Uterus (tissue), 4 donors: ENCODE results near the gene TMED10. TPM values are rescaled to one million over a fixed set of nuclear protein-coding genes. Genes with fewer than 3 reads are reported as not detected.

Source experiments
- DNase-seq, 2 donors: peaks; one replicate each; pipeline ENCODE4 v3.0.0-alpha.2; 2019 to 2020
- H3K27ac ChIP-seq, 2 donors: fragments of 200-600 bp; sonication (generic); 1 replicate in 1 of 2; 2 replicates in 1 of 2; pipeline ENCODE4 v1.5.1; 2016 to 2018
- H3K27me3 ChIP-seq, 2 donors: fragments of 200-600 bp; sonication (generic); one replicate each; pipeline ENCODE4 v1.5.1; 2018 to 2019; ENCODE audit warnings: control low read depth in 1 of 2
- H3K36me3 ChIP-seq, 2 donors: fragments of 200-600 bp; sonication (generic); one replicate each; pipeline ENCODE4 v1.5.1; 2019; ENCODE audit warnings: control low read depth in 1 of 2
- H3K4me1 ChIP-seq, 2 donors: fragments of 200-600 bp; sonication (generic); one replicate each; pipeline ENCODE4 v1.5.1; 2018 to 2019; ENCODE audit warnings: control low read depth in 1 of 2
- H3K4me3 ChIP-seq, 2 donors: fragments of 200-600 bp; sonication (generic); 1 replicate in 1 of 2; 2 replicates in 1 of 2; pipeline ENCODE4 v1.5.1; 2018 to 2019; ENCODE audit warnings: mild to moderate bottlenecking in 1 of 2
- H3K9me3 ChIP-seq, 2 donors: fragments of 200-600 bp; sonication (generic); one replicate each; pipeline ENCODE4 v1.5.1; 2019; ENCODE audit warnings: control low read depth in 1 of 2
- POLR2A ChIP-seq, 2 donors: fragments of 450-650 bp; IDR thresholded peaks; one replicate each; pipeline ENCODE4 v1.6.1; 2016; ENCODE audit warnings: antibody characterized with exemption in 2 of 2, mild to moderate bottlenecking in 1 of 2, moderate library complexity in 1 of 2
- intact Hi-C: fragments of 100-400 bp; cut with DNase I; formaldehyde crosslinking; loops from one replicate; pipeline ENCODE4 v1.15.1; 2023; ENCODE audit warnings: low total_unique reads
- total RNA-seq, 4 donors: library from RNA; depleted of rRNA in 3 of 4; stranded (reverse); fragments of >200 nt in 3 of 4; gene quantifications; one replicate each; pipeline versions ENCODE4 v1.1.0 to v1.2.4, GENCODE V29; 2014 to 2023
- TF ChIP-seq, protein P1 (sequence below), 4 experiments: fragments of 200-600 bp in 2 of 4; fragments of 450-650 bp in 2 of 4; sonication (generic) in 2 of 4; IDR thresholded peaks; one replicate each; pipeline ENCODE4 v1.5.1; 2016 to 2019; ENCODE audit warnings: antibody characterized with exemption in 4 of 4, mild to moderate bottlenecking in 2 of 4, moderate library complexity in 1 of 4
- donor health status: DM: yes; HTN: yes; CAD: no.

Gene TMED10
- total RNA-seq, 4 donors from 2014 or later: 206 to 389 (median 287) TPM

DNA sequence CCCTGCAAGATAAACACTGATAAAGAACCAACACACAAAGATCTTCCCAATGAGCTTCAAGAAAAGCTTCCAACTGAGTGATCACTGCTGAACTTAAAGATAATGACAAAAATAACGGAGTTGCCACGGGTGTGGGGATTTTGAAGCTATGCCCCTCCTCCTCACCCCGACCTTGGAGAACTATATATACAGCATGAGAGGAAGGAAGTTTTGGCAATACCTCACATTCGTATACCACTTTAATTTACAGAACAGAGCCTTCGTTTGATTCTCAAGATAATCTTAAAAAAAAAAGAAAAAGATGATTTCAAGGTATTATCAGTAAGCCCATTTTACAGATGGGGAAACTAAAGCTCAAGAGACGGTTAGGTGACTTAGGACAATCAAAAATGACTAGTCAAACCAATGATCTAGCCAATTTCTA lies 50.3 kb downstream of the TMED10 start:
- TF ChIP-seq, protein P1, sequence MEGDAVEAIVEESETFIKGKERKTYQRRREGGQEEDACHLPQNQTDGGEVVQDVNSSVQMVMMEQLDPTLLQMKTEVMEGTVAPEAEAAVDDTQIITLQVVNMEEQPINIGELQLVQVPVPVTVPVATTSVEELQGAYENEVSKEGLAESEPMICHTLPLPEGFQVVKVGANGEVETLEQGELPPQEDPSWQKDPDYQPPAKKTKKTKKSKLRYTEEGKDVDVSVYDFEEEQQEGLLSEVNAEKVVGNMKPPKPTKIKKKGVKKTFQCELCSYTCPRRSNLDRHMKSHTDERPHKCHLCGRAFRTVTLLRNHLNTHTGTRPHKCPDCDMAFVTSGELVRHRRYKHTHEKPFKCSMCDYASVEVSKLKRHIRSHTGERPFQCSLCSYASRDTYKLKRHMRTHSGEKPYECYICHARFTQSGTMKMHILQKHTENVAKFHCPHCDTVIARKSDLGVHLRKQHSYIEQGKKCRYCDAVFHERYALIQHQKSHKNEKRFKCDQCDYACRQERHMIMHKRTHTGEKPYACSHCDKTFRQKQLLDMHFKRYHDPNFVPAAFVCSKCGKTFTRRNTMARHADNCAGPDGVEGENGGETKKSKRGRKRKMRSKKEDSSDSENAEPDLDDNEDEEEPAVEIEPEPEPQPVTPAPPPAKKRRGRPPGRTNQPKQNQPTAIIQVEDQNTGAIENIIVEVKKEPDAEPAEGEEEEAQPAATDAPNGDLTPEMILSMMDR (IDR thresholded peaks at IDR 0.05): no peak
- no peak for TF ChIP-seq POLR2A (IDR thresholded peaks at IDR 0.05)
- intact Hi-C loops: no loop called here
- H3K4me1 ChIP-seq: peaks cover 0 to 4% of the 10 kb centered on the region in 2 donors

DNA sequence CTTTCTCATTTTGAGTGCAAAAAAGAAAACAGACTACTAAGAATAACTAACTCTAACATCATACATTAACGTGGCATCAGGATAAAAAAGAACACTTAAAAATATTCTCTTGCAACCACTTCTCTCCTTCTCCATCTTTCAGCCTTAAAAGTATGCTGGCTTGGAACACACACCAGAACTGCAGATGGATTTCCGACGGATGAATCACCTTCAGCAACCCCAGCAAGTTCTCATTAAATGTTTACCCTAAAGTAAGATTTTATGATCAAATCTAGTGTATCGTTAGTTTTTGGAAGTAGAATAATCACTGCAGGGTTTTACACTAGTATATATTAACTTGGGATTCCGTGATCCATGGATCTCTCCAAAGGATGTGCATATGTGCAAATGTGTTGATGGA lies 50.8 kb downstream of the TMED10 start:
- Histone ChIP-seq H3K36me3 (no peaks in the 10 kb centered on the region), H3K4me1 (peaks cover 0 to 4% of the 10 kb centered on the region in 2 donors), H3K27me3 (no peaks in the 10 kb centered on the region), H3K4me3 (peak overlapping the region; percentile 74 to 85), H3K27ac (peak overlapping the region; percentile 93 to 94), H3K9me3 (no peaks in the 10 kb centered on the region)
- TF ChIP-seq, protein P1 (IDR thresholded peaks at IDR 0.05): no peak
- no peak for TF ChIP-seq POLR2A (IDR thresholded peaks at IDR 0.05)
- intact Hi-C loops: no loop called here
- DNase-seq: no peak

More for the DNA sequence above, 50.3 kb downstream of the TMED10 start:
- no peaks in the 10 kb centered on the region for H3K36me3 ChIP-seq
- no peak for DNase-seq
- peak overlapping the region; percentile 93 to 94 for H3K27ac ChIP-seq
- no peaks in the 10 kb centered on the region for H3K27me3 ChIP-seq
- H3K4me3 ChIP-seq: peak overlapping the region; percentile 74 to 85
- no peaks in the 10 kb centered on the region for H3K9me3 ChIP-seq

DNA sequence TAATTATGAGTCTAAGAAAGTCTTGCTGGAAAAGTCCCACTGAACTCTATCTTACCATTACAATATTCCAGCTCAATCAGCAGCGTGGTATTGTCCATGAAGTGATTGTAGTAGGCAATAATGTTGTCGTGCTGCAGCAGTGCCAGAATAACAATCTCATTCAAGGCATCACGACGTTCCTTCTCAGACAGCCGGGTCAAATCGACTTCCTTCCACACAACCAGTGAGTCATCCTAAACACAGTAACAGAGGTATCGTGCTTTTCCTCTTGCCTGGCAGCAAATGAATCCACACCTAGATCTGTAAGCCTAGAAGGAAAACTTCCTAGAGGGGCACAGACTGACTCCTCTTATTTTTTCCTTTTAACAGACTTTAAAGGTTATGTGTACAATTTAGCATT lies 52.4 kb downstream of the TMED10 start:
- Histone ChIP-seq H3K27ac (peak overlapping the region; percentile 21 to 53), H3K36me3 (no peaks in the 10 kb centered on the region), H3K27me3 (no peaks in the 10 kb centered on the region), H3K4me3 (no peak overlapping the region), H3K4me1 (peaks cover 0 to 4% of the 10 kb centered on the region in 2 donors), H3K9me3 (no peaks in the 10 kb centered on the region)
- intact Hi-C loops: no loop called here
- TF ChIP-seq, protein P1 (IDR thresholded peaks at IDR 0.05): no peak
- peak in 1 of 2 donors; percentile 8 for TF ChIP-seq POLR2A (IDR thresholded peaks at IDR 0.05)
- DNase-seq: peak in 1 of 2 donors; percentile 46

DNA sequence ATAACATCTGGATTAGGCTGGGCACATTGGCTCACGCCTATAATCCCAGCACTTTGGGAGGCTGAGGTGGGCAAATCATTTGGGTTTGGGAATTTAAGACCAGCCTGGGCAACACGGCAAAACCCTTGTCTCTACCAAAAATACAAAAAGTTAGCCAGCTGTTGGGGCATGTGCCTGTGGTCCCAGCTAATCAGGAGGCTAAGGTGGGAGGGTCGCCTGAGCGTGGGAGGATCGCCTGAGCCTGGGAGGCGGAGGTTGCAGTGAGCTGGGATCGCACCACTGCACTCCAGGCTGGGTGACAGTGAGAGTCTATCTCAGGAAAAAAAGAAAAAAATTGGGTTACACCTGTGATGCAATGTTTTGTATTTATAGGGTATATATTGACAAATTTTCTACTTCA lies 54.9 kb downstream of the TMED10 start:
- TF ChIP-seq POLR2A (IDR thresholded peaks at IDR 0.05): no peak
- TF ChIP-seq, protein P1 (IDR thresholded peaks at IDR 0.05): no peak
- H3K4me3 ChIP-seq: no peak overlapping the region
- DNase-seq: no peak
- intact Hi-C loops: no loop called here
- no peaks in the 10 kb centered on the region for H3K9me3 ChIP-seq
- H3K36me3 ChIP-seq: no peaks in the 10 kb centered on the region
- no peaks in the 10 kb centered on the region for H3K27me3 ChIP-seq
- H3K4me1 ChIP-seq: peaks cover 0 to 4% of the 10 kb centered on the region in 2 donors
- no peak overlapping the region for H3K27ac ChIP-seq

DNA sequence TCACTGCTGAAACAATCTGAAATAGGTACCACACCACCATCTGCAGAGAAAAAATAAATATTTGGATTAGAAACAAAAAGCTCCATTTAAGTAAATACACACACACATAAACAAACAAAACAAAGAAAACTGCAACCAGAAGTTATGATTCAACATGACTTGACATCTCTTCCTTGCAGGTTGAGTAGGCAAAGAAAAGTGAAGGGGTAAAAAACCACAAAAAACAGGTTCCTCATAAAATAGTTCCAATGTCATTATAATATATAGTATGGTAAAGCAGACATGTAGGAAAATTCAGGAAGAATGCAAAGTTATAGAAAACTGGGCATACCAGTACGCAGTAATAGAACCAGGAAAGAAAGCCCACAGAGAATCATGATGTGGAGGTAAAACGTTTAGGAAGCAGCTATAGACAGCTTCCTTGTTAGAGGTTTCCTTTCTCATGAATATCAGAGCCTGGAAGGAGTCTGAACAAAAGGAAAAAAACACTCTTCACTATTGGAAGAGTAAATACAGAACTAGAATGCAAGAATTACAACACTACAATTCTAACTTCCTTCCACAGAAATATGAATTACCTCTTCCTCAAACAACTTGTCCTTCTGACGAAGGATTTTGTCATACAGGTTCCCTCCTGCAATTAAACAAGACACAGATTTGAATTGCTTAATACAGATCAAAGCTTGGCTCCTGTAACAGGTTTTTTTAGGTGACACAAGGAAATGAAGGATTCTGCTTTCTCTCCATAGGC lies 55.7 kb downstream of the TMED10 start:
- H3K4me1 ChIP-seq: no peaks in the 10 kb centered on the region
- H3K27ac ChIP-seq: no peak overlapping the region
- intact Hi-C loops: no loop called here
- no peak for DNase-seq
- TF ChIP-seq, protein P1 (IDR thresholded peaks at IDR 0.05): no peak
- TF ChIP-seq POLR2A (IDR thresholded peaks at IDR 0.05): no peak
- H3K4me3 ChIP-seq: no peak overlapping the region
- no peaks in the 10 kb centered on the region for H3K36me3 ChIP-seq
- no peaks in the 10 kb centered on the region for H3K9me3 ChIP-seq
- H3K27me3 ChIP-seq: no peaks in the 10 kb centered on the region
